K562 (cell line): ENCODE measurements around the gene PRPH2.

Experiments used
- CHD2 ChIP-seq: IDR thresholded peaks from 2 replicates; pipeline ENCODE4 v1.6.1; 2011; ENCODE audit warnings: low read depth, low read length
- EP300 ChIP-seq: IDR thresholded peaks from 2 replicates; pipeline ENCODE4 v1.6.1; 2012; ENCODE audit warnings: low read length, improper control_type of control experiment
- KAT8 ChIP-seq: fragments of 450-650 bp; IDR thresholded peaks from 2 replicates; pipeline ENCODE4 v1.6.1; 2016; ENCODE audit warnings: low read depth, mild to moderate bottlenecking
- MYC ChIP-seq, 2 experiments: fragments of 250-450 bp in 1 of 2; sonication (Bioruptor Pico) in 1 of 2; IDR thresholded peaks; 2 replicates each; pipeline versions ENCODE4 v1.5.1 to v1.6.1; 2012 to 2021; ENCODE audit warnings: low read depth in 2 of 2, borderline replicate concordance in 1 of 2, improper control_type of control experiment in 1 of 2, low read length in 1 of 2, mild to moderate bottlenecking in 1 of 2, moderate library complexity in 1 of 2
- RCOR1 ChIP-seq, 2 experiments: IDR thresholded peaks; 2 replicates each; pipeline ENCODE4 v1.6.1; 2012; ENCODE audit warnings: low read depth in 2 of 2, low read length in 2 of 2, borderline replicate concordance in 1 of 2, improper control_type of control experiment in 1 of 2
- TEAD4 ChIP-seq, 2 experiments: sonication (generic) in 1 of 2; formaldehyde crosslinking in 1 of 2; IDR thresholded peaks; 2 replicates each; pipeline versions ENCODE4 v1.6.1 to v1.8.0; 2012 to 2022; ENCODE audit warnings: borderline replicate concordance in 1 of 2, inconsistent platforms in 1 of 2, low read length in 1 of 2, mild to moderate bottlenecking in 1 of 2, missing genetic modification reagents in 1 of 2
- ZNF407 ChIP-seq: fragments of 450-650 bp; IDR thresholded peaks from 2 replicates; pipeline ENCODE4 v1.6.1; 2016; ENCODE audit warnings: low read depth
- TF ChIP-seq, protein P1 (sequence below): fragments of 150-350 bp; conservative IDR thresholded peaks from 2 replicates; pipeline ENCODE4 v1.6.1; 2014; ENCODE audit warnings: low read length

GRCh38 chr6:42740725-42741124 is 18.3 kb upstream of the PRPH2 start:
- no peak for TF ChIP-seq ZNF407
- no peak for TF ChIP-seq KAT8
- TF ChIP-seq MYC (IDR thresholded peaks at IDR 0.05; ENCODE audit: low read depth, low read length) = no peak
- no peak for TF ChIP-seq MYC (CRISPR knock-in tag; IDR thresholded peaks at IDR 0.05; ENCODE audit: borderline replicate concordance, low read depth)
- TF ChIP-seq RCOR1 (IDR thresholded peaks at IDR 0.05; ENCODE audit: borderline replicate concordance in 1 of 2, low read depth in 2 of 2, low read length in 2 of 2) = no peak
- no peak for TF ChIP-seq EP300
- TF ChIP-seq CHD2 = no peak
- TF ChIP-seq TEAD4 (IDR thresholded peaks at IDR 0.05; ENCODE audit: low read length) = no peak
- TF ChIP-seq TEAD4 (CRISPR knock-in tag; IDR thresholded peaks at IDR 0.05; ENCODE audit: borderline replicate concordance) = no peak
- TF ChIP-seq, protein P1, sequence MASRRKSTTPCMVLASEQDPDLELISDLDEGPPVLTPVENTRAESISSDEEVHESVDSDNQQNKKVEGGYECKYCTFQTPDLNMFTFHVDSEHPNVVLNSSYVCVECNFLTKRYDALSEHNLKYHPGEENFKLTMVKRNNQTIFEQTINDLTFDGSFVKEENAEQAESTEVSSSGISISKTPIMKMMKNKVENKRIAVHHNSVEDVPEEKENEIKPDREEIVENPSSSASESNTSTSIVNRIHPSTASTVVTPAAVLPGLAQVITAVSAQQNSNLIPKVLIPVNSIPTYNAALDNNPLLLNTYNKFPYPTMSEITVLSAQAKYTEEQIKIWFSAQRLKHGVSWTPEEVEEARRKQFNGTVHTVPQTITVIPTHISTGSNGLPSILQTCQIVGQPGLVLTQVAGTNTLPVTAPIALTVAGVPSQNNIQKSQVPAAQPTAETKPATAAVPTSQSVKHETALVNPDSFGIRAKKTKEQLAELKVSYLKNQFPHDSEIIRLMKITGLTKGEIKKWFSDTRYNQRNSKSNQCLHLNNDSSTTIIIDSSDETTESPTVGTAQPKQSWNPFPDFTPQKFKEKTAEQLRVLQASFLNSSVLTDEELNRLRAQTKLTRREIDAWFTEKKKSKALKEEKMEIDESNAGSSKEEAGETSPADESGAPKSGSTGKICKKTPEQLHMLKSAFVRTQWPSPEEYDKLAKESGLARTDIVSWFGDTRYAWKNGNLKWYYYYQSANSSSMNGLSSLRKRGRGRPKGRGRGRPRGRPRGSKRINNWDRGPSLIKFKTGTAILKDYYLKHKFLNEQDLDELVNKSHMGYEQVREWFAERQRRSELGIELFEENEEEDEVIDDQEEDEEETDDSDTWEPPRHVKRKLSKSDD = no peak
